ENCODE results near the gene SHPK. TPM values are rescaled to one million over a fixed set of nuclear protein-coding genes. Genes with fewer than 3 reads are reported as not detected.
A peak's percentile ranks its signal among the peaks of the same experiment; 100 is the strongest.

Gene SHPK
- total and polyA plus RNA-seq, 2 donors: 4.4 to 6.8 TPM

DNA sequence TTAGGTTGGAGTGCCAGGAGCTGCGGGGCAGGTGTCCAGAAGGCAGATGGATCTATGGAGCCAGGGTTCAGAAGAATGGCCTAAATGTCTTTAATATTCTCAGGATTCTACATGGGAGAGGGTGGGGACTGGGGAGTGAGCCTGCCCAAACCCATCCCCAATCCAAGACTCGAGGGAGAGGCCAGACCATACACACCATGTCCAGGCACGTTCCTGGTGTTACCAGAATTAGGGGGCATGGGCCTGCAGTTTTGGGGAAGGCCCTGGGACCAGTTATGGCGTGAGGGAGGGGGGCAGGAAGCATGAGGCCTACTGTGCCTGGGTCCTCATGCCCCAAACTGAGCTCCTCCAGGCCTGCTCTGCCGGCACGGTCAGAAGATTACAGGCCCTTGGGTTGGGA, 30.5 kb upstream of the SHPK start:
- 95% methylated on average over 6 of the region's 6 CpGs for WGBS
- peaks cover 13 to 34% of the 10 kb centered on the region in 2 donors for H3K4me1 ChIP-seq (ENCODE audit: control insufficient read depth in 2 of 2, insufficient read depth in 2 of 2, low read length in 2 of 2)
- H3K9me3 ChIP-seq (ENCODE audit: control insufficient read depth in 2 of 2, insufficient read depth in 1 of 2, low read length in 1 of 2): peaks cover 0 to 4% of the 10 kb centered on the region in 2 donors
- peak overlapping the region in 1 of 2 donors; percentile 1 for H3K27ac ChIP-seq (ENCODE audit: low read depth in 1 of 2, low read length in 1 of 2)
- no peak for DNase-seq (ENCODE audit: low read depth in 6 of 9, low spot score in 9 of 9)
- H3K36me3 ChIP-seq (ENCODE audit: control insufficient read depth in 2 of 2, insufficient read depth in 2 of 2, low read length in 1 of 2): peaks cover 17 to 35% of the 10 kb centered on the region in 2 donors
- H3K27me3 ChIP-seq (ENCODE audit: control insufficient read depth in 2 of 2, insufficient read depth in 1 of 2, low read length in 1 of 2): no peaks in the 10 kb centered on the region
- H3K4me3 ChIP-seq (ENCODE audit: low read length in 2 of 2): peak overlapping the region in 1 of 2 donors; percentile 25

DNA sequence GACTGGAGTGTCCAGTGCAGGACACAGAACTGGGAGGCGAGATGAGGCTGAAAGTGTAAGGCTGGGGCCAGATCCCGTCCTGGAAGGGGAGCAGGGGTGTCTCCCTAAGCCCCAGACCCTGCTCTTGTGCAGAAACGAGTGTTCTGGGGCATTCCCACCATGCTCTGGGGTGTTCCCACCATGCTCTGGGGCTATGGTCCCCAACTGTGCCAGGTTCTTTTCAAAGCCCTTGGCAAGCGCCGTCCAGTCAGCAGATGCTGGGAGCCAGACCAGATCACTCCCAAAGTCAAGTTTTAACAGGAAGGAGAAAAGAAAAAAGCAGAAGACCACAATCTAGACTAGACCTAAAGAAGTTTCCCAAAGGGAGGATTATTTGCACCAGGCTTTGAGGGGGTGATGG, 29.8 kb upstream of the SHPK start:
- 92% methylated on average over 5 of the region's 5 CpGs for WGBS
- Histone ChIP-seq H3K4me3 (ENCODE audit: low read length in 2 of 2) (peak overlapping the region in 1 of 2 donors; percentile 25), H3K4me1 (ENCODE audit: control insufficient read depth in 2 of 2, insufficient read depth in 2 of 2, low read length in 2 of 2) (peaks cover 13 to 34% of the 10 kb centered on the region in 2 donors), H3K9me3 (ENCODE audit: control insufficient read depth in 2 of 2, insufficient read depth in 1 of 2, low read length in 1 of 2) (peaks cover 0 to 4% of the 10 kb centered on the region in 2 donors), H3K27ac (ENCODE audit: low read depth in 1 of 2, low read length in 1 of 2) (no peak overlapping the region), H3K27me3 (ENCODE audit: control insufficient read depth in 2 of 2, insufficient read depth in 1 of 2, low read length in 1 of 2) (no peaks in the 10 kb centered on the region), H3K36me3 (ENCODE audit: control insufficient read depth in 2 of 2, insufficient read depth in 2 of 2, low read length in 1 of 2) (peaks cover 17 to 41% of the 10 kb centered on the region in 2 donors)
- DNase-seq (ENCODE audit: low read depth in 6 of 9, low spot score in 9 of 9): no peak

DNA sequence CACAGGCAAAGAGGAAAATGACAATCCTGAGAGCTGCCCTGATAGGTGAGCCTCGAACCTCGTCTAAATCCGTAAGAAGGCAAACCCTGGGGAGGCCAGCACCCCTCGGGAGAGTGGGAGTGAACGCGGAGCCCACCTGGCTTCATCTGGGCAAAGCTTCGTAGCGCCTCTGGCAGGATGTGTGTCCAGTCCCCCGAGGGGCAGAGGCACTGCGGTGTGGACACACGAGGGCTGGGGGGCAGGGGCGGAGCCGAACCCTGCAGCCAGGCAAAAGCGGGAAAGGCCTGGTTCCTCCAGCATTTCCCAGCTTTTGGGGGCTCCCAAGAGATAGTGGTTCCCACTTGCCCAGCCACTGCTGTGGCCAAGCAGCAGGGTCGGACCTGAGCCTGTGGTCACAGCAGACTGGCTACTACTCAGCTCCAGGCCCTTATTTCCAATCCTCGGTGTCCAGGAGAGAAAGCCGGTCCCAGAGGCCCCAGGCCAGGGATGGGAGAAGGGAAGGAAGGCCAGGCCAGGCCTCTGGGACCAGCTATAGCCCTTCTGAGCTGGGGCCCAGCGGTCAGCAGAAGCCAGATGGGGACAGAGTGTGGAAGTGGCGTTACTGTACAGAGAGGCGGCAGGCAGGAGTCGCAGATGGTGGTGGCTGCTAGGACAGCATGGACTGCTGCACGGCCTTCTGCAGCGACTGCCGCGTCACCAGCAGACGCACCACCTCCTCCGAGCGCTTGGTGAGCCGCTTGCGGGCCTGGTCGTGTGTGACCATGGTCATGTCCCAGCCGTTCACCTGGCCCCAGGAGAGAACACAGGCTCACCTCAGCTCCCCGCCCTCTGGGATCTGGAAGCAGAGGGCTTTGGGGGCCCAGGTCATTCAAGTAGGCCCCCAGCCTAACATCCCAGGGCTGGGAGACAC, 27.3 kb upstream of the SHPK start:
- WGBS: 95% methylated on average over 33 of the region's 33 CpGs
- no peak overlapping the region for H3K27ac ChIP-seq (ENCODE audit: low read depth in 1 of 2, low read length in 1 of 2)
- H3K36me3 ChIP-seq (ENCODE audit: control insufficient read depth in 2 of 2, insufficient read depth in 2 of 2, low read length in 1 of 2): peaks cover 17 to 45% of the 10 kb centered on the region in 2 donors
- peaks cover 0 to 4% of the 10 kb centered on the region in 2 donors for H3K9me3 ChIP-seq (ENCODE audit: control insufficient read depth in 2 of 2, insufficient read depth in 1 of 2, low read length in 1 of 2)
- no peak overlapping the region for H3K4me3 ChIP-seq (ENCODE audit: low read length in 2 of 2)
- no peaks in the 10 kb centered on the region for H3K27me3 ChIP-seq (ENCODE audit: control insufficient read depth in 2 of 2, insufficient read depth in 1 of 2, low read length in 1 of 2)
- no peak for DNase-seq (ENCODE audit: low read depth in 6 of 9, low spot score in 9 of 9)
- peaks cover 6 to 25% of the 10 kb centered on the region in 2 donors for H3K4me1 ChIP-seq (ENCODE audit: control insufficient read depth in 2 of 2, insufficient read depth in 2 of 2, low read length in 2 of 2)

DNA sequence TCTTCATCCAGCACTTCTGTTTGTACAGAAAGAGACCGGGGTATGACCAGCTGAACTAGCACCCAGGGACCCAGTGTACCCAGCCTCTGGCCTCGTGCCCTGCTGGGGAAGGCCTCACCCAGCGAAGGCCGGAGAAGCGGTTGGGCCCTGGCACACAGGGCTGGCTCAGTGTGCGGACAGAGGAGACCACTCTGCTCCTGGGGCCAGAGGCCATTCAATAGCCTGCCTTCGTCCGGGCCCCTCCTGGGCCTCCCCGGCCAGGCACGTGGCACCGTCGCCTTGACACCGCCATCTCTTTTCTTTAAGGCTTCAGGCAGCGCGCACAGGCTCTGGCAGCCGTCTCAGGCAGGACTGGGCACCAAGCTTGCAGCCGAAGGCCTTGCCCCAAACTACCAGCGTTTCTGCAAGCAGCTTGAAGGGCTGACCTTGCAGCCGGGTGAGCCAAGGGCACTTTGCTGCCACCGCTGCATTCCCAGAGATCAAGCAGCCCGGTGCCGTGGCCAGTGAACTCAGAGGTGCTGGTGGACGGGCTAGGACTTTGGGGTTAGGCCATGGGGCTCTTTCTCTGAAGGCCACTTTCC, 24.4 kb upstream of the SHPK start:
- peaks cover 17 to 42% of the 10 kb centered on the region in 2 donors for H3K36me3 ChIP-seq (ENCODE audit: control insufficient read depth in 2 of 2, insufficient read depth in 2 of 2, low read length in 1 of 2)
- no peak overlapping the region for H3K27ac ChIP-seq (ENCODE audit: low read depth in 1 of 2, low read length in 1 of 2)
- WGBS: 98% methylated on average over 23 of the region's 23 CpGs
- no peak for DNase-seq (ENCODE audit: low read depth in 6 of 9, low spot score in 9 of 9)
- H3K9me3 ChIP-seq (ENCODE audit: control insufficient read depth in 2 of 2, insufficient read depth in 1 of 2, low read length in 1 of 2): no peaks in the 10 kb centered on the region
- no peak overlapping the region for H3K4me3 ChIP-seq (ENCODE audit: low read length in 2 of 2)
- no peaks in the 10 kb centered on the region for H3K4me1 ChIP-seq (ENCODE audit: control insufficient read depth in 2 of 2, insufficient read depth in 2 of 2, low read length in 2 of 2)
- H3K27me3 ChIP-seq (ENCODE audit: control insufficient read depth in 2 of 2, insufficient read depth in 1 of 2, low read length in 1 of 2): no peaks in the 10 kb centered on the region

DNA sequence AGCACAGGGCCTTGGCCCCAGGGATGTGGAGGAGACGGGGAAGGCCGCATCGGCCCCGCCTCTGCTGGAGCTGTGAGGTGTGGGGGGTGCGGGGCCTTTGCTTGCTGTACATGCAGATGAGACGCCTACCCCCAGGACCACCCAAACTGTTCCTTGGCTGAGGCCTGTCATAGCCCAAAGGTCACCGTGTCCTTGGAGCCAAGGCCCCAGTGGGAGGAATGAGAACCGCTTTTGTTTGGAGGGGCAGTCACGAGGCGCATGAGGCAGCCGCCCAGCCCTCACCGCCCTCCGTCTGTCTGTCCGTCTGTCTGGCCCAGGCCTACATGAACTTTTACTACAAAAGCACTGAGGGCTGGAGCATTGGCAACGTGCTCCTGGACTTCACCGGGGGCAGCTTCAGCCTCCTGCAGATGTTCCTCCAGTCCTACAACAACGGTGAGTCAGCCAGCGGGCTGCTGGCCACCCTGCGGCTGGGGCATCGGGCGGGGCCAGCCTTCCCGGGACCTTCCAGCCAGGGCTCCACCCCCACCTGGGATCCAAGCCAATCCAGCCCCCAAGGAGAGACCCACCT, 23.6 kb upstream of the SHPK start:
- Histone ChIP-seq H3K4me3 (ENCODE audit: low read length in 2 of 2) (no peak overlapping the region), H3K4me1 (ENCODE audit: control insufficient read depth in 2 of 2, insufficient read depth in 2 of 2, low read length in 2 of 2) (no peaks in the 10 kb centered on the region), H3K27me3 (ENCODE audit: control insufficient read depth in 2 of 2, insufficient read depth in 1 of 2, low read length in 1 of 2) (no peaks in the 10 kb centered on the region), H3K27ac (ENCODE audit: low read depth in 1 of 2, low read length in 1 of 2) (no peak overlapping the region), H3K36me3 (ENCODE audit: control insufficient read depth in 2 of 2, insufficient read depth in 2 of 2, low read length in 1 of 2) (peaks cover 17 to 37% of the 10 kb centered on the region in 2 donors), H3K9me3 (ENCODE audit: control insufficient read depth in 2 of 2, insufficient read depth in 1 of 2, low read length in 1 of 2) (no peaks in the 10 kb centered on the region)
- WGBS: 91% methylated on average over 22 of the region's 22 CpGs
- no peak for DNase-seq (ENCODE audit: low read depth in 6 of 9, low spot score in 9 of 9)

DNA sequence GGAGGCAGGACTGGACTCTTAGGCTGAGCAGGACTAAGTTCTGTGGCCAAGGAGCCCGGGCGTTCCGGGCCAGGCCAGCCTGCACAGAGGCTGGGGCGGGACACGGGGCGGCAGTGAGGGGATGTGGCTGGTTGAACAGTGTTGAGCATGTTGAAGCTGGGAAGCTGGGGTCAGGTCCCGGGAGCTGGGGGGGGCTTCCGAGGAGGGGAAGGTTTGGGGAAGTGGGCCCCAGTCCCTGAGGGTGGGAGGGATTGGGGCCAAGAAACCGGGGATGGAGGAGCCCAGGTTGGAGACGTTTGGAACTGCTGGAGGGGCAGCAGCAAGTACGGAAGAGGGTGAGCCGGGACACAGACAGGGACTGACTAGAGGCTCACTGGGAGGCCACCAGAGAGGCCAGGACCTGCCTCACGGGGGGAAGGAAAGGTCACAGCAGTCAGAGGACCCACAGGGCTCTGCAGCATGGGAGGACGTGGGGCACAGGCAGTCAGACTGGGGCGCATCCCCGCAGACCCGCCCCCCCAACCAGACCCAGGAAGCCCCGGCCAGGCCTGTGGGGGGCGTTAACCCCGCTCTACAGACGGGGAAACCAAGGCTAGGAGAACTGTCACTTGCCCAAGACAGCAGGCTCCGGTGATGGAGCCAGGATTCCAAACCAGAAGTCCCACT, 22.9 kb upstream of the SHPK start:
- no peak overlapping the region for H3K27ac ChIP-seq (ENCODE audit: low read depth in 1 of 2, low read length in 1 of 2)
- no peak for DNase-seq (ENCODE audit: low read depth in 6 of 9, low spot score in 9 of 9)
- no peak overlapping the region for H3K4me3 ChIP-seq (ENCODE audit: low read length in 2 of 2)
- H3K27me3 ChIP-seq (ENCODE audit: control insufficient read depth in 2 of 2, insufficient read depth in 1 of 2, low read length in 1 of 2): no peaks in the 10 kb centered on the region
- no peaks in the 10 kb centered on the region for H3K4me1 ChIP-seq (ENCODE audit: control insufficient read depth in 2 of 2, insufficient read depth in 2 of 2, low read length in 2 of 2)
- WGBS: 90% methylated on average over 22 of the region's 22 CpGs
- no peaks in the 10 kb centered on the region for H3K9me3 ChIP-seq (ENCODE audit: control insufficient read depth in 2 of 2, insufficient read depth in 1 of 2, low read length in 1 of 2)
- H3K36me3 ChIP-seq (ENCODE audit: control insufficient read depth in 2 of 2, insufficient read depth in 2 of 2, low read length in 1 of 2): peaks cover 10 to 30% of the 10 kb centered on the region in 2 donors

DNA sequence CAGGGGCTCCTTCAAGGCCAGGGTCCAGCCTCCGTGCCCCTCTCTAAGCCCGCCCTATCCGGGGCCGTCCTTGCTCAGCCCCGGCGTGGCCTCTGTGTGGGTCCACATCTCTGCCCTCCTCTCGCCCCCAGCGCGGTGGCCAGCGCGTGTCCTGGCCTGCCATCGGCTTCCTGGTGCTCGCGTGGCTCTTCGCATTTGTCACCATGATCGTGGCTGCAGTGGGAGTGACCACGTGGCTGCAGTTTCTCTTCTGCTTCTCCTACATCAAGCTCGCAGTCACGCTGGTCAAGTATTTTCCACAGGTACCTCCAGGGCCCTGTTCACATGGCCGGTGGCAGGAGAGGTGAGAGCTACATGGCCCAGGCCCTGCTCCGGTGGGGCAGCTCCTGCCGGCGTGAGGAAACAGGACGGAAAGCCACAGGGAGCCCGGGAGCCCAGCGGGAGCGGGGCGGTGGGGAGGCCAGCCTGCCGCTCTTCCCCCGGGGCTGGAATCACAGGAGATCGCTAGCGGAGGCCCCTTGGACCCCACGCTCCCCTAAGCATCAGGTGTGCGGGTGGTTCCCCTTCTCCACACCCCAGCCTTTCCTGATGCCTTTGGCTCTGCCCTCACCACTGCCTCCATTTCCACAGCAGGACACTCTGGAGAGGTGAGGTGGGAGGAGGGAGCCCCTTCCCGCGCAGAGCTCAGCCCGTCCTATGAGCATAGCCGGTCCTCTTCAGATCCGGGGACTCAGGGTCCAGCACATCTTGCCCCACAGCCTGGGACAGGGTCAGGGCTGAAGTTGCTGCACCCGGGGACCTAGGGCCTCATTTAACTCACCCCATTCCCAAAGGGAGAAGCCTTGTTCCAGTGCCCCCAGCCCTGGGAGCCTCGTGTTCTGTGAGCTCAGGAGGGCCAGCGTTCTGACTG, 22.1 kb upstream of the SHPK start:
- WGBS: 91% methylated on average over 42 of the region's 42 CpGs
- no peak overlapping the region for H3K27ac ChIP-seq (ENCODE audit: low read depth in 1 of 2, low read length in 1 of 2)

DNA sequence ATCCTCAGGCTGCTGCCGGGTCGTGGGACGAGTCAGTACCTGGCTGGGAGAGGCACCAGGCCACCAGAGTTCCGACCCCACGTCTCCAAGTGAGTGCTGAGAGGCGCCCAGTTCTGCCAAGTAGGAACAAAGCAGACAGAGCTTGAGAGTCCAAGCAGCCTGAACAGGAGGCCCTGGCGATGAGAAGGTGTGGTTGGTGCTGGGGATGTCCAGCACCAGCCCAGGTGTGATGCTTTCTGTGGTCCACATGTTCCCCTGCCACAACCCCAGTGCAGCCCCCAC, 21.5 kb upstream of the SHPK start:
- no peaks in the 10 kb centered on the region for H3K9me3 ChIP-seq (ENCODE audit: control insufficient read depth in 2 of 2, insufficient read depth in 1 of 2, low read length in 1 of 2)
- H3K4me3 ChIP-seq (ENCODE audit: low read length in 2 of 2): no peak overlapping the region
- H3K36me3 ChIP-seq (ENCODE audit: control insufficient read depth in 2 of 2, insufficient read depth in 2 of 2, low read length in 1 of 2): peaks cover 0 to 16% of the 10 kb centered on the region in 2 donors
- no peak for DNase-seq (ENCODE audit: low read depth in 6 of 9, low spot score in 9 of 9)
- WGBS: 94% methylated on average over 7 of the region's 7 CpGs
- no peak overlapping the region for H3K27ac ChIP-seq (ENCODE audit: low read depth in 1 of 2, low read length in 1 of 2)
- no peaks in the 10 kb centered on the region for H3K4me1 ChIP-seq (ENCODE audit: control insufficient read depth in 2 of 2, insufficient read depth in 2 of 2, low read length in 2 of 2)
- H3K27me3 ChIP-seq (ENCODE audit: control insufficient read depth in 2 of 2, insufficient read depth in 1 of 2, low read length in 1 of 2): no peaks in the 10 kb centered on the region

More for the DNA sequence above, 22.1 kb upstream of the SHPK start:
- DNase-seq (ENCODE audit: low read depth in 6 of 9, low spot score in 9 of 9): no peak
- no peaks in the 10 kb centered on the region for H3K27me3 ChIP-seq (ENCODE audit: control insufficient read depth in 2 of 2, insufficient read depth in 1 of 2, low read length in 1 of 2)
- no peaks in the 10 kb centered on the region for H3K9me3 ChIP-seq (ENCODE audit: control insufficient read depth in 2 of 2, insufficient read depth in 1 of 2, low read length in 1 of 2)
- peaks cover 2 to 22% of the 10 kb centered on the region in 2 donors for H3K36me3 ChIP-seq (ENCODE audit: control insufficient read depth in 2 of 2, insufficient read depth in 2 of 2, low read length in 1 of 2)
- H3K4me3 ChIP-seq (ENCODE audit: low read length in 2 of 2): no peak overlapping the region
- no peaks in the 10 kb centered on the region for H3K4me1 ChIP-seq (ENCODE audit: control insufficient read depth in 2 of 2, insufficient read depth in 2 of 2, low read length in 2 of 2)
